ENCODE measurements around the gene PPIH.

DNA sequence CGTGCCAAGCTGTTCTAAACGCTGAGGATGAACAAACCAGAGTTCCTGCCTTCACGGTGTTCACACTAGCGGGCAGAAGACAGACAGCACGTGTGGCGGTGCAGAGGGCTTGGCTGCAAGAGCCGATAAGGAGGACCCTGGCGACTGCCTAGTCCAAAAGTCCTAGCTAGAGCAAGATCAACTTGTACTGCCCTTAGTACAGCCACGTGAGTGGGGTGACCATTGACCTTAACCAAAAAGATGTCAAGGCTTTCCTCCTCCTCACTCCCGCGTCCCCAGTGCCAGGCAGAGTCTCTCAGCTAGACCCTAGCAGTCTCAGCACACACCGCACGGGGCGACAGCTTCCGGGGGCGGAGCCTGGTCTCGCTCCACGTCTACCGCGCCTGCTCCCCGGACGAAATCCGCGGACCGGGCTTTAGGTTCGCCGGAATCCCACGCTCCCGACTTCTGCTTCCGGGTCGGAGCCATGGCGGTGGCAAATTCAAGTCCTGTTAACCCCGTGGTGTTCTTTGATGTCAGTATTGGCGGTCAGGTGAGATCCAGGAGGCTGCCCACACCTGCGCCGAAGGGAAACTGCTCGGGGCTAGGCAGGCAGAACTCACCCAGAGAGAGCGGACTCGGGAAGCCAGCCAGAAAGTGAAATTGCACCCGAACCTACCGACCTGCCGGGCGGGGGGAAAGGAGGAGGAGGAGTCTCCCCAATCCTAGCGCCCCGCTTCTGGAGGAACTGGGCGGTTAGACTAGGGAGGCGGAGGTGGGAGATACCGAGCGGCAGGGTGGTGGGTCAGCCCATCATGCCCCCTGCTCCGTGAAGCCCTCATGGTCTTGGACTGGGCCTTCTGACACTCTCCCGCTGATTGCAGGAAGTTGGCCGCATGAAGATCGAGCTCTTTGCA, at the start of gene PPIH:
- TF ChIP-seq, protein P1, sequence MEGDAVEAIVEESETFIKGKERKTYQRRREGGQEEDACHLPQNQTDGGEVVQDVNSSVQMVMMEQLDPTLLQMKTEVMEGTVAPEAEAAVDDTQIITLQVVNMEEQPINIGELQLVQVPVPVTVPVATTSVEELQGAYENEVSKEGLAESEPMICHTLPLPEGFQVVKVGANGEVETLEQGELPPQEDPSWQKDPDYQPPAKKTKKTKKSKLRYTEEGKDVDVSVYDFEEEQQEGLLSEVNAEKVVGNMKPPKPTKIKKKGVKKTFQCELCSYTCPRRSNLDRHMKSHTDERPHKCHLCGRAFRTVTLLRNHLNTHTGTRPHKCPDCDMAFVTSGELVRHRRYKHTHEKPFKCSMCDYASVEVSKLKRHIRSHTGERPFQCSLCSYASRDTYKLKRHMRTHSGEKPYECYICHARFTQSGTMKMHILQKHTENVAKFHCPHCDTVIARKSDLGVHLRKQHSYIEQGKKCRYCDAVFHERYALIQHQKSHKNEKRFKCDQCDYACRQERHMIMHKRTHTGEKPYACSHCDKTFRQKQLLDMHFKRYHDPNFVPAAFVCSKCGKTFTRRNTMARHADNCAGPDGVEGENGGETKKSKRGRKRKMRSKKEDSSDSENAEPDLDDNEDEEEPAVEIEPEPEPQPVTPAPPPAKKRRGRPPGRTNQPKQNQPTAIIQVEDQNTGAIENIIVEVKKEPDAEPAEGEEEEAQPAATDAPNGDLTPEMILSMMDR (IDR thresholded peaks at IDR 0.05; ENCODE audit: borderline replicate concordance, extremely low read depth, low read length, poor library complexity, severe bottlenecking): peak; percentile 47
- no peak for TF ChIP-seq EZH2 (IDR thresholded peaks at IDR 0.05; ENCODE audit: borderline replicate concordance, low read depth, low read length, severe bottlenecking)
